HG03280 (cell line): ENCODE measurements around the gene MRPL16.

Experiments
- ATAC-seq: cut with Tn5 transposase; IDR thresholded peaks from one replicate; pipeline ENCODE4 v1.9.1; 2021; ENCODE audit warnings: mild to moderate bottlenecking, moderate library complexity; ENCODE audit not compliant: unreplicated experiment

The MRPL16 gene

GRCh38 chr11:59776210-59777066 is 34.1 kb downstream of the MRPL16 start:
- ATAC-seq, result no peak

GRCh38 chr11:59773083-59773440 is 37.5 kb downstream of the MRPL16 start:
- no peak for ATAC-seq

GRCh38 chr11:59771605-59772004 is 39.0 kb downstream of the MRPL16 start:
- no peak for ATAC-seq

GRCh38 chr11:59770869-59771268 is 39.7 kb downstream of the MRPL16 start:
- ATAC-seq, result no peak

- no peak for ATAC-seq
These were observed 40.3 kb downstream of the MRPL16 start for GRCh38 chr11:59770319-59770718.

GRCh38 chr11:59769828-59770227 is 40.8 kb downstream of the MRPL16 start:
- ATAC-seq, result no peak

- no peak for ATAC-seq
These were observed 41.5 kb downstream of the MRPL16 start for GRCh38 chr11:59769111-59769510.

GRCh38 chr11:59767225-59767611 is 43.4 kb downstream of the MRPL16 start:
- no peak for ATAC-seq

- no peak for ATAC-seq
These were observed 43.9 kb downstream of the MRPL16 start for GRCh38 chr11:59766542-59767224.

GRCh38 chr11:59765068-59765735 is 45.4 kb downstream of the MRPL16 start:
- ATAC-seq, result no peak

- no peak for ATAC-seq
These were observed 48.6 kb downstream of the MRPL16 start for GRCh38 chr11:59761993-59762392.

- no peak for ATAC-seq
These were observed 49.8 kb downstream of the MRPL16 start for GRCh38 chr11:59760771-59761170.

GRCh38 chr11:59759900-59760299 is 50.7 kb downstream of the MRPL16 start:
- no peak for ATAC-seq

- no peak for ATAC-seq
These were observed 52.1 kb downstream of the MRPL16 start for GRCh38 chr11:59758401-59759037.

GRCh38 chr11:59756845-59757244 is 53.7 kb downstream of the MRPL16 start:
- ATAC-seq, result no peak

GRCh38 chr11:59756558-59756840 is 54.1 kb downstream of the MRPL16 start:
- ATAC-seq, result no peak
